Nephron progenitor cell (in vitro differentiated cells): ENCODE results near the gene IL2RG.

Source experiments
- DNase-seq: peaks from one replicate; pipeline ENCODE4 v3.0.0; 2021
- H3K27ac Mint-ChIP-seq: 2 replicates; pipeline ENCODE4 v1.8.0; 2021; ENCODE audit warnings: mild to moderate bottlenecking, moderate library complexity, mixed read lengths
- H3K27me3 Mint-ChIP-seq: 2 replicates; pipeline ENCODE4 v1.8.0; 2021; ENCODE audit warnings: mild to moderate bottlenecking, low read depth, mixed read lengths; ENCODE audit not compliant: poor library complexity
- H3K36me3 Mint-ChIP-seq: 2 replicates; pipeline ENCODE4 v1.8.0; 2021; ENCODE audit warnings: low read depth, mixed read lengths
- H3K4me1 Mint-ChIP-seq: 2 replicates; pipeline ENCODE4 v1.8.0; 2021; ENCODE audit warnings: mixed read lengths
- H3K4me3 Mint-ChIP-seq: 2 replicates; pipeline ENCODE4 v1.8.0; 2021; ENCODE audit warnings: mild to moderate bottlenecking, moderate library complexity, mixed read lengths
- H3K9me3 Mint-ChIP-seq: 2 replicates; pipeline ENCODE4 v1.8.0; 2021; ENCODE audit warnings: mild to moderate bottlenecking, moderate library complexity, mixed read lengths
- TF ChIP-seq, protein P1 (sequence below): fragments of 200-600 bp; sonication (generic); IDR thresholded peaks from 2 replicates; pipeline ENCODE4 v1.5.0; 2021; ENCODE audit warnings: antibody characterized with exemption

IL2RG gene

DNA sequence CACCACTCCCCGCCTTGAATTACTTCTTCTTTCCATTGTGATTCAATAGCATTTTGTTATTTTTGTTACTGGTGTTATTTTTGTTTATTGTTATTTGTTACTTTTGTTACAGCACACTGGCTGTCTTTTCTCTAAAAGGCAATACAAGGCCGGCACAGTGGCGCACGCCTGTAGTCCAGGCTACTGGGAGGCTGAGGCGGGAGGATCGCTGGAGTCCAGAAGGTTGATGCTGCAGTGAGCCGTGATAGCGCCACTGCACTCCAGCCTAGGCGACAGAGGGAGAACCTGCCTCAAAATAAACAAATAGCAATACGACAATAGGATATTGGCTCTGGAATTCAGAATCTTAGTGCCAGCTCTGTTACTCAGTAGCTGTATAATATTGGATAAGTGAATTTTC is 6.0 kb upstream of the IL2RG start:
- peaks cover 13% of the 10 kb centered on the region for H3K4me1 Mint-ChIP-seq
- peaks cover 3% of the 10 kb centered on the region for H3K27me3 Mint-ChIP-seq
- H3K27ac Mint-ChIP-seq = no peak overlapping the region
- peaks cover 17% of the 10 kb centered on the region for H3K36me3 Mint-ChIP-seq
- TF ChIP-seq, protein P1, sequence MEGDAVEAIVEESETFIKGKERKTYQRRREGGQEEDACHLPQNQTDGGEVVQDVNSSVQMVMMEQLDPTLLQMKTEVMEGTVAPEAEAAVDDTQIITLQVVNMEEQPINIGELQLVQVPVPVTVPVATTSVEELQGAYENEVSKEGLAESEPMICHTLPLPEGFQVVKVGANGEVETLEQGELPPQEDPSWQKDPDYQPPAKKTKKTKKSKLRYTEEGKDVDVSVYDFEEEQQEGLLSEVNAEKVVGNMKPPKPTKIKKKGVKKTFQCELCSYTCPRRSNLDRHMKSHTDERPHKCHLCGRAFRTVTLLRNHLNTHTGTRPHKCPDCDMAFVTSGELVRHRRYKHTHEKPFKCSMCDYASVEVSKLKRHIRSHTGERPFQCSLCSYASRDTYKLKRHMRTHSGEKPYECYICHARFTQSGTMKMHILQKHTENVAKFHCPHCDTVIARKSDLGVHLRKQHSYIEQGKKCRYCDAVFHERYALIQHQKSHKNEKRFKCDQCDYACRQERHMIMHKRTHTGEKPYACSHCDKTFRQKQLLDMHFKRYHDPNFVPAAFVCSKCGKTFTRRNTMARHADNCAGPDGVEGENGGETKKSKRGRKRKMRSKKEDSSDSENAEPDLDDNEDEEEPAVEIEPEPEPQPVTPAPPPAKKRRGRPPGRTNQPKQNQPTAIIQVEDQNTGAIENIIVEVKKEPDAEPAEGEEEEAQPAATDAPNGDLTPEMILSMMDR = no peak
- no peak for DNase-seq
- H3K4me3 Mint-ChIP-seq = no peak overlapping the region
- peaks cover 37% of the 10 kb centered on the region for H3K9me3 Mint-ChIP-seq

DNA sequence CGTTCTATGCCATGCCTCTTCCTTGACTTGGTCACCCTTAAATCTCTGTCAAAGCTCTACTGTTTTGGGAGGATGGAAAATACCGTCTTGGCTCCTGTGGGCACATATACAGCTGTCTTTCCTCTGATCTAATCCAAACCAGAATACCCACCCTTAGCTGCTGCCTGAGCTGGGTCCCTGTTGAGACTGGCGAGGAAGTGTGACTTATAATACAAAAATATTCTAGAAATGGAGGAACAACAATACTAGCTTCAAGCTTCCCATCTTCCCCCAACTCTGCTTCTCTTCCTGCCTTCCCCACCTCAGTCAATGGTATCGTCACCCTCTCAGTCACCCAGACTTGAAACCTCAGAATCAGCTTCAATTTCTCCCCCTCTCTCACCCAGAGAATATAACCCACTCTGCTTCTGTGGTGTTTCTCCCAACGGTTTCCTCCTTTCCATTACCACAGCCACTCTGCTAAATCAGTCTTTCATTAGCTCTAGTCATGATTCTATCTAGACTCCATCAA is 599 bp upstream of the IL2RG start:
- no peak overlapping the region for H3K4me3 Mint-ChIP-seq
- H3K4me1 Mint-ChIP-seq = peaks cover 52% of the 10 kb centered on the region
- peaks cover 3% of the 10 kb centered on the region for H3K27me3 Mint-ChIP-seq
- H3K27ac Mint-ChIP-seq = no peak overlapping the region
- H3K36me3 Mint-ChIP-seq = no peaks in the 10 kb centered on the region
- peaks cover 64% of the 10 kb centered on the region for H3K9me3 Mint-ChIP-seq
- DNase-seq = no peak
- TF ChIP-seq, protein P1 = no peak

DNA sequence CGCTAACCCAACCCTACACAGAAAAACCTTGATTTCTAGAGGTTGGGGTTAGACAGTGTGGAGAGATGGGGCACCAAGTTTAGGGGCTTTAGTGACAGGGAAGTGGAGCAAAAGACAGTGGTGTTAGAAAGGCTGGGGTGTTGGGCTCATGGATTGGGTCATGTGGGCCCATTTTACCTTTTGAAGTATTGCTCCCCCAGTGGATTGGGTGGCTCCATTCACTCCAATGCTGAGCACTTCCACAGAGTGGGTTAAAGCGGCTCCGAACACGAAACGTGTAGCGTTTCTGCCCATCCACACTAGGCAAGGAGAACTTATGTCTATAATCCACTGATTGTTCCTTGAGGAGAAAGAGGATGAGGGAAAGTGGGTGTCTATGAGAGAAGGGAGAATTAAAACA is 2.3 kb downstream of the IL2RG start:
- TF ChIP-seq, protein P1 = no peak
- Mint-ChIP-seq H3K36me3 (no peaks in the 10 kb centered on the region), H3K27ac (no peak overlapping the region), H3K4me1 (peaks cover 75% of the 10 kb centered on the region), H3K4me3 (no peak overlapping the region), H3K9me3 (peaks cover 76% of the 10 kb centered on the region), H3K27me3 (no peaks in the 10 kb centered on the region)
- DNase-seq = no peak

DNA sequence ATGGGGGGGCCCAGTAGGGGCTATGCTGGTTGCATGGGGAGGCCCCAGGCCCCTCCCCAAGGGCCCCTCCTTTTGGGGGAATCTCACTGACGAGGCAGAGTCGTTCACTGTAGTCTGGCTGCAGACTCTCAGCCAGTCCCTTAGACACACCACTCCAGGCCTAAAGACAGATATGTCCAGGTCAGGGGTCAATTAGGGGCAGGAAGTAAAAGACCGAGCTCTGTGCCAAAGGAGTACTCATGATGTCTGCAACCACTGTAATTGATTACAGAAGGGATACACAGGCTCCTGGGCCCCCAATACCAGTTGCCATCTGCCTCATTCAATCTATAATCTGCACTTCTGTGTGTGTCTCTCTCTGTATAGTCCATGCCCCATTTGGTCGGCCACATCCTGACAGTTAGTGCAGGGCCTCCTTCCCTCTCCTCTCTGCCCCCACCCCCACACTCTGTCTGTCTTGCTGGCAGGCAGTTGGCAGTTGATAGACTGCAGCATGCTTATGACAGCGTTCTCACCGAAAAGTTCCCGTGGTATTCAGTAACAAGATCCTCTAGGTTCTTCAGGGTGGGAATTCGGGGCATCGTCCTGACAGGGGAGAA is 3.5 kb downstream of the IL2RG start:
- Mint-ChIP-seq H3K27me3 (no peaks in the 10 kb centered on the region), H3K36me3 (no peaks in the 10 kb centered on the region), H3K4me3 (peak overlapping the region; percentile 55), H3K4me1 (peaks cover 81% of the 10 kb centered on the region), H3K9me3 (peaks cover 75% of the 10 kb centered on the region), H3K27ac (peak overlapping the region; percentile 63)
- DNase-seq = peak; percentile 35
- TF ChIP-seq, protein P1 = no peak

DNA sequence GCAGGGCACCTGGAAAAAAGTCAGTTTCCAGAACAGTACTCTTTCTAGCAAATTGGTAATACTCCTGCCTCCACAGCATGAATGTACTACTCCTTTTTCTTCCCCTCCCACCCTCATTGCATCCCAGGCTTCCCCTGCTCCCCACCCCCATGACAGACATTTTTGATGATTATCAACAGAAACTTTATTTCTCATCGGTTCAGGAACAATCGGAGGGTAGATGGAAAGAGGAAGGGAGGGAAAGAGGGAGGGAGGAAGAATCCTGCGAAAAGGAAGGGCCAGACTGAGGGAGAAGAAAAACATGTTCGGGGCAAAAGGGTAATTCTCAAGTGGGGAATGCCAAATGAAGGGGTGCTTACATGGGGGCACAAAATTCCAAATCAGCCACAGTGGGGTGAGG is 4.1 kb downstream of the IL2RG start:
- H3K4me3 Mint-ChIP-seq = peak overlapping the region; percentile 55
- H3K27ac Mint-ChIP-seq = peak overlapping the region; percentile 63
- no peaks in the 10 kb centered on the region for H3K27me3 Mint-ChIP-seq
- no peak for DNase-seq
- no peaks in the 10 kb centered on the region for H3K36me3 Mint-ChIP-seq
- peaks cover 76% of the 10 kb centered on the region for H3K9me3 Mint-ChIP-seq
- TF ChIP-seq, protein P1 = no peak
- peaks cover 85% of the 10 kb centered on the region for H3K4me1 Mint-ChIP-seq

DNA sequence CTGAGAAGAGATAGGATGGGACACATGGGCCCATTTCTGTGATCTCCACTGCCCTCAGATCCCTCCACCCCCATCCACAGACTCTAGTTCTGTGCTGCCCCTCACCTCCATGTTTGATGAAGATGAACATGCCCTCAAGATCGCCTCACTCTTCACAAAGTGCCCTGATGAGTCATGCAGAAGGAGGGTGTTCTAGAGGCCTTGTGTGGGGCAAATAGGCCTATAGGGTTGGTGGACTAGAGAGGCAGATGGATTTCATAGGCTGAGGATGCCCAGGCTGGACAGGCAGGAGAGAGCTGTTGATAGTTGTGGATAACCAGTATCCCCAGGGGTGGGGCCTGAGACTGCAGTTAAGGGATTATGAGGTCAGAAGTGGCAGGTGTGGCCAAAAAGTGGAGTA is 5.0 kb downstream of the IL2RG start, which contains the start of gene CXorf65:
Gene CXorf65, minus strand, starts transcription at position 314 of the 400 bp plus-strand sequence. Its CDS starts 184 bp downstream, at position 130.
- H3K4me1 Mint-ChIP-seq = peaks cover 85% of the 10 kb centered on the region
- peak within 1 kb of the TSS; percentile 63 for H3K27ac Mint-ChIP-seq
- TF ChIP-seq, protein P1 = no peak
- no peaks in the 10 kb centered on the region for H3K27me3 Mint-ChIP-seq
- H3K9me3 Mint-ChIP-seq = peaks cover 72% of the 10 kb centered on the region
- H3K4me3 Mint-ChIP-seq = peak within 1 kb of the TSS; percentile 55
- H3K36me3 Mint-ChIP-seq = no peaks in the 10 kb centered on the region
- no peak for DNase-seq
